PC-9 (cell line): ENCODE results near the gene SIGLEC8. TPM values are rescaled to one million over a fixed set of nuclear protein-coding genes. Genes with fewer than 3 reads are reported as not detected.

Experiments
- BruUV-seq: library from RNA; stranded (reverse); fragments of 400-500 nt; replicated peaks from 2 replicates; lab custom pipeline; 2021; lab: Mats Ljungman, UMichigan
- CTCF ChIA-PET: fragments of 300-600 bp; sonication (Branson Sonifier 250); formaldehyde crosslinking; loops from one replicate; lab custom pipeline; 2022; ENCODE audit warnings: antibody characterized with exemption; lab: Charles Lee
- POLR2A ChIA-PET: fragments of 300-600 bp; sonication (Branson Sonifier 250); formaldehyde crosslinking; loops from one replicate; lab custom pipeline; 2022; ENCODE audit warnings: antibody characterized with exemption; ENCODE audit not compliant: unreplicated experiment; lab: Charles Lee
- DNase-seq, 2 experiments: peaks; one replicate each; pipeline versions ENCODE4 v3.0.0 to v3.0.0-alpha.2; 2015 to 2022; ENCODE audit warnings: mixed read lengths in 1 of 2
- H2AFZ ChIP-seq: fragments of 200-600 bp; sonication (generic); 2 replicates; pipeline ENCODE4 v1.8.1; 2017; ENCODE audit warnings: antibody characterized with exemption
- H3F3A ChIP-seq: fragments of 200-600 bp; sonication (generic); 2 replicates; pipeline ENCODE4 v1.8.1; 2017; ENCODE audit warnings: antibody characterized with exemption, mild to moderate bottlenecking, low read depth; ENCODE audit not compliant: insufficient read depth
- H3K27ac ChIP-seq: fragments of 200-600 bp; sonication (generic); 2 replicates; pipeline ENCODE4 v1.6.1; 2016; ENCODE audit warnings: mixed run types
- H3K27me3 ChIP-seq: fragments of 200-600 bp; sonication (generic); 2 replicates; pipeline ENCODE4 v1.6.1; 2016; ENCODE audit warnings: low read depth, mixed run types; ENCODE audit not compliant: insufficient read depth
- H3K36me3 ChIP-seq: fragments of 200-600 bp; sonication (generic); 2 replicates; pipeline ENCODE4 v1.6.1; 2016; ENCODE audit warnings: low read depth, mixed run types
- H3K4me1 ChIP-seq: fragments of 200-600 bp; sonication (generic); replicated peaks from 2 replicates; pipeline ENCODE4 v1.6.1; 2016; ENCODE audit warnings: mixed run types; ENCODE audit not compliant: insufficient read depth
- H3K4me2 ChIP-seq: fragments of 200-600 bp; sonication (generic); 2 replicates; pipeline ENCODE4 v1.6.1; 2017; ENCODE audit warnings: mixed run types
- H3K4me3 ChIP-seq: fragments of 200-600 bp; sonication (generic); 2 replicates; pipeline ENCODE4 v1.6.1; 2016; ENCODE audit warnings: mixed run types
- H3K79me2 ChIP-seq: fragments of 200-600 bp; sonication (generic); 2 replicates; pipeline ENCODE4 v1.6.1; 2017; ENCODE audit warnings: low read depth, mixed run types
- H3K9me2 ChIP-seq: fragments of 200-600 bp; sonication (generic); 2 replicates; pipeline ENCODE4 v1.8.1; 2017; ENCODE audit warnings: mild to moderate bottlenecking; ENCODE audit not compliant: insufficient read depth
- H3K9me3 ChIP-seq: fragments of 200-600 bp; sonication (generic); 2 replicates; pipeline ENCODE4 v1.8.1; 2016; ENCODE audit warnings: low read depth; ENCODE audit not compliant: insufficient read depth
- H4K20me1 ChIP-seq: fragments of 200-600 bp; sonication (generic); 2 replicates; pipeline ENCODE4 v1.8.1; 2017; ENCODE audit not compliant: insufficient read depth
- EZH2 ChIP-seq: fragments of 200-600 bp; sonication (generic); IDR thresholded peaks from 2 replicates; pipeline ENCODE4 v1.8.0; 2017; ENCODE audit warnings: antibody characterized with exemption, low read depth
- intact Hi-C: fragments of 100-400 bp; cut with micrococcal nuclease; formaldehyde crosslinking; loops from one replicate; pipeline ENCODE4 v1.10.0; 2022; ENCODE audit not compliant: unreplicated experiment
- total RNA-seq: library from RNA; stranded (reverse); gene quantifications from 2 replicates; pipeline ENCODE4 v1.2.3, GENCODE V29; 2021
- TF ChIP-seq, protein P1 (sequence below): fragments of 200-600 bp; sonication (generic); conservative IDR thresholded peaks from 2 replicates; pipeline ENCODE4 v1.6.1; 2017; ENCODE audit warnings: mixed run types, antibody characterized with exemption, mild to moderate bottlenecking, moderate library complexity

SIGLEC8 gene
- total RNA-seq, 1 experiment from 2014 or later: not detected

- CTCF ChIA-PET: no interaction called here
These were observed 47.6 kb upstream of the SIGLEC8 start for GRCh38 chr19:51505904-51506303.

DNA sequence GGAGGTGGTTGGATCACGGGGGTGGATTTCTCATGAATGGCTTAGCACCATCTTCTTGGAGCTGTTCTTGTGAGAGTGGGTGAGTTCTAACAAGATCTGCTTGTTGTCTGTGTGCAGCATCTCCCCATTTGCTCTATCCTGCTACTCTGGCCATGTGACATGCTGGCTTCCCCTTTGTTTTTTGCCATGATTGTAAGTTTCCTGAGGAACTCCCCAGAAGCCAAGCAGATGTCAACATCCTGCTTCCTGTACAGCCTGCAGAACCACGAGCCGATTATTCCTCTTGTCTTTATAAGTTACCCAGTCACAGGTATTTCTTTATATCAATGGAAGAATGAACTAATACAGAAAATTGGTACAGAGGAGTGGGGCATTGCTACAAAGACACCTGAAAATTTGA, 45.6 kb upstream of the SIGLEC8 start:
- no peak overlapping the region for H3K27ac ChIP-seq
- no peak for DNase-seq
- H3K9me3 ChIP-seq: no peaks in the 10 kb centered on the region
- H3K4me2 ChIP-seq: no peak overlapping the region
- BruUV-seq: no TSS peak
- CTCF ChIA-PET: no interaction called here
- H3F3A ChIP-seq: no peaks in the 10 kb centered on the region
- no peaks in the 10 kb centered on the region for H3K4me1 ChIP-seq
- no peaks in the 10 kb centered on the region for H3K36me3 ChIP-seq
- H3K9me2 ChIP-seq: no peaks in the 10 kb centered on the region
- H2AFZ ChIP-seq: no peak overlapping the region
- H4K20me1 ChIP-seq: no peaks in the 10 kb centered on the region
- no peak overlapping the region for H3K4me3 ChIP-seq
- TF ChIP-seq, protein P1, sequence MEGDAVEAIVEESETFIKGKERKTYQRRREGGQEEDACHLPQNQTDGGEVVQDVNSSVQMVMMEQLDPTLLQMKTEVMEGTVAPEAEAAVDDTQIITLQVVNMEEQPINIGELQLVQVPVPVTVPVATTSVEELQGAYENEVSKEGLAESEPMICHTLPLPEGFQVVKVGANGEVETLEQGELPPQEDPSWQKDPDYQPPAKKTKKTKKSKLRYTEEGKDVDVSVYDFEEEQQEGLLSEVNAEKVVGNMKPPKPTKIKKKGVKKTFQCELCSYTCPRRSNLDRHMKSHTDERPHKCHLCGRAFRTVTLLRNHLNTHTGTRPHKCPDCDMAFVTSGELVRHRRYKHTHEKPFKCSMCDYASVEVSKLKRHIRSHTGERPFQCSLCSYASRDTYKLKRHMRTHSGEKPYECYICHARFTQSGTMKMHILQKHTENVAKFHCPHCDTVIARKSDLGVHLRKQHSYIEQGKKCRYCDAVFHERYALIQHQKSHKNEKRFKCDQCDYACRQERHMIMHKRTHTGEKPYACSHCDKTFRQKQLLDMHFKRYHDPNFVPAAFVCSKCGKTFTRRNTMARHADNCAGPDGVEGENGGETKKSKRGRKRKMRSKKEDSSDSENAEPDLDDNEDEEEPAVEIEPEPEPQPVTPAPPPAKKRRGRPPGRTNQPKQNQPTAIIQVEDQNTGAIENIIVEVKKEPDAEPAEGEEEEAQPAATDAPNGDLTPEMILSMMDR: no peak
- TF ChIP-seq EZH2: no peak
- POLR2A ChIA-PET: no interaction called here
- peaks cover 61% of the 10 kb centered on the region for H3K27me3 ChIP-seq
- H3K79me2 ChIP-seq: no peaks in the 10 kb centered on the region
- intact Hi-C loops: no loop called here

More at GRCh38 chr19:51505904-51506303, 47.6 kb upstream of the SIGLEC8 start:
- H3K4me1 ChIP-seq: no peaks in the 10 kb centered on the region
- BruUV-seq: no TSS peak
- no peaks in the 10 kb centered on the region for H3K9me2 ChIP-seq
- no peak for DNase-seq
- H3K79me2 ChIP-seq: no peaks in the 10 kb centered on the region
- H4K20me1 ChIP-seq: no peaks in the 10 kb centered on the region
- H3K36me3 ChIP-seq: no peaks in the 10 kb centered on the region
- no peak overlapping the region for H2AFZ ChIP-seq
- no peak overlapping the region for H3K4me3 ChIP-seq
- H3K9me3 ChIP-seq: no peaks in the 10 kb centered on the region
- no peak overlapping the region for H3K27ac ChIP-seq
- intact Hi-C loops: no loop called here
- H3F3A ChIP-seq: no peaks in the 10 kb centered on the region
- peaks cover 54% of the 10 kb centered on the region for H3K27me3 ChIP-seq
- H3K4me2 ChIP-seq: no peak overlapping the region
- TF ChIP-seq, protein P1: no peak
- no peak for TF ChIP-seq EZH2
- POLR2A ChIA-PET: no interaction called here

- no peaks in the 10 kb centered on the region for H3K79me2 ChIP-seq
- H3F3A ChIP-seq: no peaks in the 10 kb centered on the region
- H2AFZ ChIP-seq: no peak overlapping the region
- no TSS peak for BruUV-seq
- H3K36me3 ChIP-seq: no peaks in the 10 kb centered on the region
- no peaks in the 10 kb centered on the region for H4K20me1 ChIP-seq
- DNase-seq: no peak
- no peaks in the 10 kb centered on the region for H3K9me3 ChIP-seq
- no peaks in the 10 kb centered on the region for H3K9me2 ChIP-seq
- ChIA-PET POLR2A (no interaction called here), CTCF (no interaction called here)
- H3K4me3 ChIP-seq: no peak overlapping the region
- H3K4me1 ChIP-seq: no peaks in the 10 kb centered on the region
- no peak overlapping the region for H3K27ac ChIP-seq
- intact Hi-C loops: no loop called here
- TF ChIP-seq, protein P1: no peak
- no peak for TF ChIP-seq EZH2
- H3K4me2 ChIP-seq: no peak overlapping the region
- H3K27me3 ChIP-seq: peaks cover 61% of the 10 kb centered on the region
These were observed 45.1 kb upstream of the SIGLEC8 start for GRCh38 chr19:51503286-51503817.
